BLaER1 treated with 17β-estradiol and CSF1 and Interleukin-3, amounts not matched to agents 10 nM and 100 nM (cell line): Measurements from ENCODE around the gene OPCML.

Experiments used
- H3K27ac ChIP-seq, 11 experiments: shearing (Covaris generic); formaldehyde crosslinking; 2 replicates each; pipeline ENCODE4 v1.8.1; 2022
- H3K27me3 ChIP-seq, 11 experiments: shearing (Covaris generic); formaldehyde crosslinking; 2 replicates each; pipeline ENCODE4 v1.8.1; 2022
- H3K36me3 ChIP-seq, 11 experiments: shearing (Covaris generic); formaldehyde crosslinking; 2 replicates each; pipeline ENCODE4 v1.8.1; 2022
- H3K4me1 ChIP-seq, 10 experiments: shearing (Covaris generic); formaldehyde crosslinking; 2 replicates each; pipeline ENCODE4 v1.8.1; 2022
- H3K4me2 ChIP-seq, 11 experiments: shearing (Covaris generic); formaldehyde crosslinking; 2 replicates each; pipeline ENCODE4 v1.8.1; 2022
- H3K4me3 ChIP-seq, 10 experiments: shearing (Covaris generic); formaldehyde crosslinking; 2 replicates each; pipeline ENCODE4 v1.8.1; 2022
- H3K9ac ChIP-seq, 11 experiments: shearing (Covaris generic); formaldehyde crosslinking; 2 replicates each; pipeline ENCODE4 v1.8.1; 2022
- H3K9me3 ChIP-seq, 11 experiments: shearing (Covaris generic); formaldehyde crosslinking; replicated peaks in 1 of 11; 2 replicates each; pipeline ENCODE4 v1.8.1; 2022
- H4K20me1 ChIP-seq, 11 experiments: shearing (Covaris generic); formaldehyde crosslinking; 2 replicates each; pipeline ENCODE4 v1.8.1; 2022
- Cebpa-rat ChIP-seq, 11 experiments: shearing (Covaris generic); IDR thresholded peaks; 2 replicates each; pipeline ENCODE4 v1.8.1; 2022

OPCML gene

DNA sequence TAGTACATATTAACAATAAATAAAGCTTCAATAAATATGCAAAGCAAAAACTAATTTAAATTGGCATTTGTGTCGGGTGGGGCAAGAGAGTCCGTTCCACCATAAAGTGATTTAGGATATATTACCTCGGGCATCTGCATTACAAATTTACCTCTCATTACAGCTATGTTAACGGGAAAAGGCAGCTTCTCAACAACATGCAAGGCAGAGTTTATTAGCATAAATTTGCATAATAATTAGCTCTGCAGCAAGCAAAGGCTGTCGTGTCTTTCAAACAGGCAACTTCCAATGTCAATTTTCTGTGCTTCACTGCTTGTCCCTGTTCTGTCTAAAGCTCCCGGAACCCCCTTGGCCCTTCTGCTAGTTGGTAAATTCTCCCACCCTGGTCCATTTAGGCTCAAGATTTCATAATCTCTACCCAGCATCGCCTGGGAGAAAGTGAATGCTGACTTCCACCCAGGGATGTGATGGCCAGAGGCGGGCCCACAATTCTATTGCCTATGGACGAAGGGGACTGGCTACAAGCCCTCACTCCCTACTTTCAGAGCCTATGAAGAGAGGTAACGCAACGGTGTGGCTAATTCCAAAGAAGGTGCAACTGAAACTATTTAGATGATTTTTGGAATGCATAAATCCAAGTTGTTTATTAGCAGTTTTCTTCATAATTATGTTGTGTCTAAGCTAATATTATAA, 462.1 kb downstream of the OPCML start:
- no peaks in the 10 kb centered on the region for H3K27me3 ChIP-seq
- H3K9ac ChIP-seq, result no peak overlapping the region
- no peaks in the 10 kb centered on the region for H4K20me1 ChIP-seq
- no peak overlapping the region for H3K27ac ChIP-seq
- peaks cover 3 to 19% (median 11%) of the 10 kb centered on the region in 10 experiments; a peak in 13 of 20 replicates for H3K4me1 ChIP-seq
- TF ChIP-seq Cebpa-rat (IDR thresholded peaks at IDR 0.05), result no peak
- H3K4me3 ChIP-seq, result no peak overlapping the region
- H3K36me3 ChIP-seq, result no peaks in the 10 kb centered on the region
- no peaks in the 10 kb centered on the region for H3K9me3 ChIP-seq
- H3K4me2 ChIP-seq, result no peak overlapping the region

DNA sequence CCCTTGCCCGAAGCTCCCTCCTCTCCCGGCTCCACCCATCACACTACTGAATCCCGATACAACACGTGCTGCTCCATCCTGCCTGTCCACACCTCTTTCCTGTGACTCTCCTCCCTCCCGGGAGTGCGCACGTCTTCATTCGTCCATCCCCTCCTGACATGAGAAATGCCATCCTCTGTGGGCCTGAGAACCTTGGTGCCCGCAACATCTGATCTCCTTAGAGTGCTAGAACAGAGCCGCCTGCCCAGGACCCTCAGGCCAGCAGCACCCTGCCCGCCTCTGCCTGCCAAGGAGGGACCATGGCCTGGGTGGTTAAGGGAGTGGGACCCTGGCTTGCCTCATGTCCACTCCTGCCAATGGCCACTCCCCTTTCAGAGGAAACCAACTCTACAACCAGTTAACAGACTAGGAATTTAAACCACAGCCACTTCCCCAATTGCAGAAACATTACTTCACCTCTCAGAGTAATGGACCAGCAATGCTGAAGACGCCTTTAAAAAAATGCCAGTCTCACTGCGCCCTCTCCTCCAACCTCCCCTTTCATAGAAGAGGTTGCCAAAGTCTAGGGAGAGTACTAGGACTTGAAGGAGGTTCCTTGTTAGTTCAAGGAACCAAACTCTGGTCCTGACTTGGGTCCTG, 466.3 kb downstream of the OPCML start:
- no peaks in the 10 kb centered on the region for H3K9me3 ChIP-seq
- H4K20me1 ChIP-seq, result no peaks in the 10 kb centered on the region
- H3K4me2 ChIP-seq, result peak overlapping the region in 1 of 11 experiments; percentile 23; a peak in 2 of 22 replicates
- no peaks in the 10 kb centered on the region for H3K36me3 ChIP-seq
- H3K27me3 ChIP-seq, result peaks cover 0 to 16% (median 0%) of the 10 kb centered on the region in 11 experiments; a peak in 7 of 22 replicates
- H3K4me1 ChIP-seq, result peaks cover 3 to 27% (median 12%) of the 10 kb centered on the region in 10 experiments; a peak in 16 of 20 replicates
- H3K4me3 ChIP-seq, result no peak overlapping the region
- TF ChIP-seq Cebpa-rat (IDR thresholded peaks at IDR 0.05), result no peak
- H3K9ac ChIP-seq, result no peak overlapping the region
- no peak overlapping the region; a peak in 1 of 22 replicates for H3K27ac ChIP-seq

DNA sequence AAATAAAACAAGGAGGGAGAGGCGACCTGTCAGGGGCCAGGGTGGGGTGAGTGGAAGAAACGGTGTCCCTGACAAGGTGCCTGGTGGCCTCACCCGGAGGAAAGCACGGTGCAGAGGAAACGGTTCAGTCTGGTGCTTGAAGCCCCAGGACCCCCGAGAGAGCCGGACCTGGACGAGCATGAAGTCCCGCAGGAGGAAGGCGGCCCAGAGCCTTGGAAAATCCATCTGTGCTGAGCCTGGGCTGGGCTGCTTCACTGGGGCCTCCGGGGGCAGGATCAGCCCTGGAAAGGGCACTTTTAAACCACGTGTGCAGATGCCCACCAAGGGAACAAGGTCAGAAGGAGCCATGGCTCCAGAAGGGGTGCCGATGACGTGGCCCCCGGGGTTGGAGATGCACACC, 467.3 kb downstream of the OPCML start:
- Histone ChIP-seq H3K27me3 (peaks cover 0 to 16% (median 0%) of the 10 kb centered on the region in 11 experiments; a peak in 7 of 22 replicates), H3K4me2 (peak overlapping the region; percentile 66 to 88 (median 74); a peak in 19 of 22 replicates), H3K9ac (peak overlapping the region in 1 of 11 experiments; percentile 57; a peak in 2 of 22 replicates), H3K36me3 (no peaks in the 10 kb centered on the region), H3K27ac (no peak overlapping the region), H3K4me1 (peaks cover 3 to 27% (median 12%) of the 10 kb centered on the region in 10 experiments; a peak in 16 of 20 replicates), H3K4me3 (peak overlapping the region in 2 of 10 experiments; percentile 39 to 53; a peak in 3 of 20 replicates), H3K9me3 (no peaks in the 10 kb centered on the region), H4K20me1 (no peaks in the 10 kb centered on the region)
- TF ChIP-seq Cebpa-rat (IDR thresholded peaks at IDR 0.05), result no peak

DNA sequence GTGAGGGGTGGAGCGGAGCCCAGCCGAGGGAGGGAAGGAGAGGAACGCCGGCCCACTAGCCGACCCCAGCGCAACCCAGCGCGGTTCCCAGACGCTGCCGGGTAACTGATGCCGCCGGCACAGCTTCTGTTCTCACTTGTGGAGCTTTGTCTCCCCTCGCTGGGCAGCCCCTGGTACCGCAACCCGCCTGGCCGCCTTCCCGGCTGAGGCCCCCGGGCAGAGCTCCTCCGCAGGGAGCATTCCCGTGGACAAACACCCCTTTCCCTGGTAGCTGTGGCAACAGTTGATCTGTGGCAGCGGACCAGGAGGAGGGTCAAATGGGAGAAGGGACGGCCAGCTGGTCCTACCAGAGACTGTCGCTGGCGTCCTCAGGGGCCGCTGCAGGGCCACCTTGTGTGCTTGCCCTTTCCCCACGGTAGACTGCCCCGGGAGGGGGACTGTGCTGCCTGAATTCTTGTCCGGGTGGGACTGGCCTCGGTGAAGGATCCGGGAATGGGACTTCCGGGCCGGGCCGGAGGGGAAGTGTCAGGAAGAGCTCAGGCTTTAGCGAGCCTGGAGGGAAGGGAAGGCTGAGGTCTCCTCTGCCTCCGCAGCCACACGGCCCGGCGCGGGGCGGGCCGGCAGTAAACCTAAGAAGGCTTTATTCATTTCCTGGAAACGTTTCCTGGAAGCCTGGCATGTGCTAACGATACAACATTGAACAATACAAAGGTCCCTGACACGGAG, 468.0 kb downstream of the OPCML start:
- no peak for TF ChIP-seq Cebpa-rat (IDR thresholded peaks at IDR 0.05)
- peaks cover 3 to 27% (median 12%) of the 10 kb centered on the region in 10 experiments; a peak in 16 of 20 replicates for H3K4me1 ChIP-seq
- peak overlapping the region; percentile 9 to 59 (median 47); a peak in 15 of 22 replicates for H3K9ac ChIP-seq
- no peaks in the 10 kb centered on the region for H3K9me3 ChIP-seq
- peak overlapping the region in 4 of 11 experiments; percentile 1 to 41 (median 32); a peak in 5 of 22 replicates for H3K27ac ChIP-seq
- H3K27me3 ChIP-seq, result peaks cover 0 to 16% (median 0%) of the 10 kb centered on the region in 11 experiments; a peak in 7 of 22 replicates
- H3K4me3 ChIP-seq, result peak overlapping the region; percentile 9 to 54 (median 42); a peak in 16 of 20 replicates
- no peaks in the 10 kb centered on the region for H4K20me1 ChIP-seq
- peak overlapping the region; percentile 66 to 88 (median 74) for H3K4me2 ChIP-seq
- H3K36me3 ChIP-seq, result no peaks in the 10 kb centered on the region

DNA sequence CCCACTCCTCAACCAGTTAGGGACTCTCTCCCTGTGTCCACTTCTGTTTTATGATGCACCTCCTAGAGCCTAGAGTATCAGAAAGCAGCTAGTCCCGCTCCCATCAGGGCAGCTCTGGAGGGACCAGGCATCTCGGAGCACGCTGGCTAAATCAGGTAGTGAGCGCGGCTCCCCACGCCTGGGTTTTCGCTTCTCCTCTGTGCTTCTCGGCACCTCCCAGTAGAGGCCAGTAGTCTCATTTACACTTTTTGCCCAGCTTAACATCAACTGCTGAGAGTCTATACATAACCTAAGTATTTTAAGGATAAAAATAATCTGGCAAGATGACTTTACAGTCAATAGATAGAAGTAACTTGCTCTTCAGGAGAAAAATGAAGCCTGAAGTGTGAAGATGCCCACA, 473.8 kb downstream of the OPCML start:
- Histone ChIP-seq H3K27me3 (peaks cover 0 to 4% (median 0%) of the 10 kb centered on the region in 11 experiments; a peak in 1 of 22 replicates), H3K9me3 (peaks cover 0 to 10% (median 5%) of the 10 kb centered on the region in 11 experiments; a peak in 6 of 22 replicates), H3K4me1 (peaks cover 0 to 7% (median 0%) of the 10 kb centered on the region in 10 experiments; a peak in 4 of 20 replicates), H3K9ac (no peak overlapping the region), H3K4me3 (no peak overlapping the region), H3K4me2 (no peak overlapping the region), H3K36me3 (no peaks in the 10 kb centered on the region), H3K27ac (no peak overlapping the region), H4K20me1 (no peaks in the 10 kb centered on the region)
- TF ChIP-seq Cebpa-rat (IDR thresholded peaks at IDR 0.05), result no peak

DNA sequence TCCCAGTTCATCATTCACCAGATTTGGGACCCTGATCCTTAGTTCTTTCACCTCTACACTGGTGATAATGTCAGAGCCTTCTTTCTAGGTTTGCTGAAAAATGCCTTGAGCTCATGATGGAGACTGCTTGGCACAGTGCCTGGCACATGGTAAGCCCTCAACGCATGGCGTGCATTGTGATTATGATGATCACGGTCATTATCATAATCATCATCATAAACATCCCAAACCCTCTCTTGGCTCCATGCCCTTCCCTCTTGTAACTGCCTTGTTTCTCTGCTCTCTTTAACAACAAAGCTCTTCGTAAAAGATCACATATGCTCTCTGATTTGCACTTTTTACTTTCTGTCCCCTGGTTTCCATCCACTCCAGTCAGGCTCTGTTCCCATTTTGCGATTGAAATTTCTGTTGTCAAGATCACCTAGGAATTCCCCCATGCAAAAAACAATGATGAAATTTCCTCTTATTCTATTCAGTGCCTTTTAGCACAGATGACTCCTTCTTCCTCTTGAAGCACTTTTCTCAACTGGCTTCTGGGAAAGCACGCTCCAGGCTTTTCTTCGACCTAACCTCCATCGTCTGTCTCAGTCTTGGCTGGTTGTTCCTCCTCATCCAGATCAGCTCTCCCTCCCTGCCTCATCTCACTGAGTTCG, 479.1 kb downstream of the OPCML start:
- no peak overlapping the region for H3K27ac ChIP-seq
- H4K20me1 ChIP-seq, result no peaks in the 10 kb centered on the region
- H3K36me3 ChIP-seq, result no peaks in the 10 kb centered on the region
- H3K4me2 ChIP-seq, result peak overlapping the region in 2 of 11 experiments; percentile 0 to 58; a peak in 3 of 22 replicates
- no peak for TF ChIP-seq Cebpa-rat (IDR thresholded peaks at IDR 0.05)
- H3K9me3 ChIP-seq, result peaks cover 0 to 10% (median 5%) of the 10 kb centered on the region in 11 experiments; a peak in 6 of 22 replicates
- no peak overlapping the region for H3K4me3 ChIP-seq
- peaks cover 0 to 31% (median 0%) of the 10 kb centered on the region in 10 experiments; a peak in 4 of 20 replicates for H3K4me1 ChIP-seq
- H3K9ac ChIP-seq, result no peak overlapping the region
- H3K27me3 ChIP-seq, result no peaks in the 10 kb centered on the region

DNA sequence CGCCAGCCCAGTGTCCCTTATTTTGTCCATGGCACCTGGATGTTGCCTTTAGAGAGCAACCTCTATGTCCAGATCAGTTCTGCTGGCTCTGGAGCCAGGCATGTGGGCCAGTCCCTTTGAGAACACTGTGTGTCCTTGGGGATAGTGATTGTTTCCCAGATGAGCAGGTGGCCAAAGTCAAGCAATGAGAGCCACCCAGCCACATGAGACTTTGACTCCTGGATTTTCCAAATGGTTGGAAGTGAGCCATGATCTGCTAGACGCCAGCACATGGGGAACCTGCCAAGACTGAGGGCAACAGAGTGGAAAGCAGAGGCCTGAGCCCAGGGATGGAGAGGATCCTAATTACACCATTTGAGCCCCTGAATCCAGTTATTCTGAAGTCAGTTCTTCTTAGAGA, 479.8 kb downstream of the OPCML start:
- Histone ChIP-seq H3K27ac (no peak overlapping the region), H3K9me3 (peaks cover 0 to 10% (median 5%) of the 10 kb centered on the region in 11 experiments; a peak in 6 of 22 replicates), H4K20me1 (no peaks in the 10 kb centered on the region), H3K4me1 (peaks cover 0 to 31% (median 0%) of the 10 kb centered on the region in 10 experiments; a peak in 4 of 20 replicates), H3K4me2 (0 out of 22 replicates have a peak overlapping the region, but pooled peaks of 1 of the 11 experiments have one; percentile 58), H3K9ac (no peak overlapping the region), H3K27me3 (no peaks in the 10 kb centered on the region), H3K36me3 (no peaks in the 10 kb centered on the region), H3K4me3 (no peak overlapping the region)
- TF ChIP-seq Cebpa-rat (IDR thresholded peaks at IDR 0.05), result no peak
